Cerebellar nuclear complex (tissue), 1 donor: ENCODE results near the gene LBHD2.

Experiments used
- DNase-seq, 2 experiments: peaks; one replicate each; lab custom pipeline; 2025; lab: John Stamatoyannopoulos, UW

LBHD2 gene

DNA sequence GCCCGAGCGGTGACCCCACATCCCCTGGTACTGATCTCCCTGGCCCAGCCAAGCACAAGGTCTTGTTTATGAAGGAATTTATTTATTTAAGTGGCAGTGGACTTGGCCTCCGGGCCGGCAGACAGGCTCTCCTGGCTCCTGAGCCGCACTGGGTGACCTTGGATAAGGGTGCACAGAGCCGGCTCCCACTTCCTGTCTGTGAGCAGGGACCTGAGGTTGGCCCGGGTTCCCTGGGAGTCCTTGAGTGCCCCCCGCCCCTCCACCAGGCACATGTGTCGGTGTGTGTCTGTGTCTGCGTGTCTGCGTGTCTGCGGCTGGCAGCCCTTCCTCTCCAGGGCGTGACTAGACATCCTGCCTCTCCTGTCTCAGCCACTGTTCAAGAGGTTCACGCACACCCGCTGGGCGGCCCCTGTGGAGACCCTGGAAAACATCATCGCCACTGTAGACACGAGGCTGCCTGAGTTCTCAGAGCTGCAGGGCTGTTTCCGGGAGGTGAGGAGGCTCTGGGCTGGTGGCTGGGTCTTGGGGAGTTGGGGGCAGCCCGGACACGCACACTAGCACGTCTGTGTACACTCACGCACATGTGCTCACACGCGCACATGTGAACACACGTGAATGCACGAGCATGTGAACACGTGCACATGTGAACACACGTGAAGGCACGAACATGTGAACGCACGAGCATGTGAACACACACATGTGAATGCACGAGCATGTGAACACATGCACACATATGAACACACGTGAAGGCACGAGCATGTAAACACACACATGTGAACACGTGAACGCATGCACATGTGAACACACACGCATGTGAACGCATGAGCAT is 48.6 kb downstream of the LBHD2 start:
- no peak for DNase-seq

DNA sequence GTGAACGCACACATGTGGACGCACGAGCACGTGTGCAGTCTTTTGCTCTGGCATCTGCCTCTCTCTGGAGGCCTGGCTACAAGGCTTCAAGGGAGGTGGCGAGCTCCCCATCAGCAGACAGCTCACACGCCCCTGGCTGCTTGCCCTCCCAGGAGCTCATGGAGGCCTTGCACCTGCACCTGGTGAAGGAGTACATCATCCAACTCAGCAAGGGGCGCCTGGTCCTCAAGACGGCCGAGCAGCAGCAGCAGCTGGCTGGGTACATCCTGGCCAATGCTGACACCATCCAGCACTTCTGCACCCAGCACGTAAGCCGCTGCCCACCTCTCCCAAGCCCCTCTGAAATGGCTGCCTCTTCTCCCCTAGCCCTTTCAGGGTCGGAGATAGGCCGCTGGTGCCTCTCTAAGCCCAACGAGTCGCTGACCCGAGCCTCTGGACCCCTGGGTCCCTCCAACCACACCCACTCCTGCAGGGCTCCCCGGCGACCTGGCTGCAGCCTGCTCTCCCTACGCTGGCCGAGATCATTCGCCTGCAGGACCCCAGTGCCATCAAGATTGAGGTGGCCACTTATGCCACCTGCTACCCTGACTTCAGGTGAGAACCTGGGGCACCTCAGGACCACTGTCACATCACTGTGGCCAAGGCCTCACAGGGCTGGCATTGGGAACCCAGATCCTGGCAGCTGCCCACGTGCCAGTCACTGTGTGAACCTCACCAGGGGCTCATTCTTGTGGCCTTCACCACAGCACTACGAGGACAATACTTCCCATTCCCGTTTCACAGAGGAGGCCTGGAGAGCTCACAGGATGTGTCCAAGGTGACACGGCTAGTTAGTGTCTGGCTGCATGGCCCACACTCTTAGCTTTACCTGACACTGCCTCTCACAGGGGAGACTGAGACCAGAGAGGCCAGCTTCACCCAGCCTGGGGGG is 49.5 kb downstream of the LBHD2 start:
- no peak for DNase-seq

DNA sequence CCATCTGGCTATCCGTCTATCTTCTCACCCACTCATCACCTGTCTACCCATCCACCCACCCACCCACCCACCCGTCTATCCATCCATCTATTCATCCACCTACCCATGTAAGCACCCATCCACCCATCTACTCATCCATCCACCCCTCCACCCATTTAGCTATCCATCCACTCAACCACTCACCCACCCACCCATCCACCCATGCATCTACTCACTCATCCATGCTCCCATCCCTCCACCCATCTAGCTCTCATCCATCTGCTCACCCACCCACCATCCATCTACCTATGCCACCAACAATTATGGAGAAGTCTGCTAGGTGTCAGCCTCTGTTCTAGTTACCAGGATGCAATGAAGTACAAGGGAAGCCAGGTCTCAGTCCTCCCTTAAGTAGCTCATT is 50.4 kb downstream of the LBHD2 start:
- DNase-seq: no peak

DNA sequence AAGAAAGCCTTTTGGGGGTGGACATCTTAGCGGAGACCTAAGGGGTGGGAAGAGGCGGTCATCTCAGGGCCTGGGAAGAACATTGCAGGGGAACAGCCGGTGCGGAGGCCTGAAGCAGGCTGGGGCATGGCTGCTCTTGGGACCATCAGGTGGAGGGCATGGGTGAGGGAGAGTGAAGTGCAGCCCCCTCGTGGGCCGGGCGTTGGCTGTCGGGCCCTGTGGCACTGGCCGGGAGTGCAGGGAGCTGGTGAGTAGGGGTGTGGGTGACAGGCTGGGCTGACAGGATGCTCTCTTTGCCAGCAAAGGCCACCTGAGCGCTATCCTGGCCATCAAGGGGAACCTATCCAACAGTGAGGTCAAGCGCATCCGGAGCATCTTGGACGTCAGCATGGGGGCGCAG is 50.9 kb downstream of the LBHD2 start:
- DNase-seq: no peak

DNA sequence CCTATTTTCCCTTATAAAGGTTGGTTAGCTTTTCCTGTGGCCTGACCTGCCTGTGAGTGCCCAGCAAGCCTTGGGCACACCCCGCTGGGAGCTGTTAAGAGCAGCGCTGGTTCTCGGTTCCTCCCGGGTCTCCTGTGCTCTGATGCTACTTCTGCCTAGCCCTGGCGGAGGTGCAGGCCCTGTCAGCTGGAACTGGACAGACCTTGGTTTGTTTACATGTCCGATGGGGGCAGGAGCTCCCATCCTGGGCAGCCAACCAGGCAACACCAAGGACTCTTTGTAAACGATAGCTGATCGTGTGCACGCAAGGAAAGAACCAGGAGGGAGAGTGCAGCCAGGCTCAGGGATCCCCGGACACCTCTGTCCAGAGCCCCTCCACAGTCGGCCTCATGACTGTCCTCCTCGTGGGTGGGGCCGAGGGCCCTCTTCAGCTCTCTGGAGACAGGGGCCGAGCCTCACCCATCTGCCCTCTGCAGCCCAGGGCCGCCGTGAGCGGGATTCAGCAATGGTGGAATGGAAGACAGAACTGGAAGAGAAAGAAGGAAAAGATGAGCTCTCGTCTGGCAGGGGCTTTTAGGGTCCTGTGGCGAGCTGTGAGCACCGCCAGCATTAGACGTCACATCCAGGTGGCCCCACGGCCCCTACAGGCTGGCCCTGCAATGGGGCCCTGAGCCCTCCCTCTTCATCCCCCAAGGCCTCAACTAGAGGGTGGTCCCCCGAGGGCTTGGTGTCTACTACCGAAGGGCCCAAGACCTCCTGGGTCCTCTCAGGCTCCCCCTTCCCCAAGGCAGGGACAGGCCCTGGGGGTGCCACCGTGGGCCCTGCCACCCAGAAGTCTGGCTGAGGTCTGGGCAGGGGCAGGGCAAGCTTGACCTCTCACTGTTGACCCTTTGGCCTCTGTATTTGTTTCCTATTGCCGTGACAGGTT is 51.6 kb downstream of the LBHD2 start:
- no peak for DNase-seq

DNA sequence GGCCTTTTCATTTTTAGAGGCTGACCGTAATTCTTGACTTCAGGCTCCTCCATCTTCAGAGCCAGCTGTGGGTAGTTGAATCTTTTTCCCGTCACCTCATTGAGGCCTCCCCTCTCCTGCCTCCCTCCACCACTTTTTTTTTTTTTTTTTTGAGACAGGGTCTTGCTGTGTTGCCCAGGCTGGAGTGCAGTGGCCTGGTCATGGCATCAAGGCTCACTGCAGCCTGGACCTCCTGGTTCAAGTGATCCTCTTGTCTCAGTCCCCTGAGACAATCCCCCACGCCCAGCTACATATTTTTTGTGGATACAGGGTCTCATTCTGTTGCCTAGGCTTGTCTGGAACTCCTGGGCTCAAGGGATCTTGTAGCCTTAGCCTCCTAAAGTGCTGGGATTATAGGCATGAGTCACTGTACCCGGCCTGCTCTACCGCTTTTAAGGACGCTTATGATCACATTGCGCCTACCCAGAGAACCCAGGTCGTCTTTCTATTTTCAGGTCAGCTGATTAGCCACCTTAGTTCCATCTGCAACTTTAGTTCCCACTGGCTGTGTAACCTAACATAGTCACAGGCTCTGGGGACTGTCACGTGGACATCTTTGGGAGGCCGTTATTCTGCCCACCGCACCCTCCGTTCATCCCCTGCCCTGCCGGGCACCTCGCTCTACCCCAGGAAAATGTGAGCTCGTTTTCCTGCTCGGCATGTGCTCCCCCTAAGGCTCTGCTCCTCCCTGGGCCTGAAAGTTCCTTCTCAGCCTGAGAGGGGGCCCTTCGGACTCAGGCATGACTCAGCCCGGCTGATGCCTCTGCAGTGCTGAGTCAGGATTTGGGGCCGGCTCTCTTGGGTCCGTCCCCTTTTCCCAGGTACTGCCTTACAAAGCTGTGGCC is 52.6 kb downstream of the LBHD2 start:
- no peak for DNase-seq

DNA sequence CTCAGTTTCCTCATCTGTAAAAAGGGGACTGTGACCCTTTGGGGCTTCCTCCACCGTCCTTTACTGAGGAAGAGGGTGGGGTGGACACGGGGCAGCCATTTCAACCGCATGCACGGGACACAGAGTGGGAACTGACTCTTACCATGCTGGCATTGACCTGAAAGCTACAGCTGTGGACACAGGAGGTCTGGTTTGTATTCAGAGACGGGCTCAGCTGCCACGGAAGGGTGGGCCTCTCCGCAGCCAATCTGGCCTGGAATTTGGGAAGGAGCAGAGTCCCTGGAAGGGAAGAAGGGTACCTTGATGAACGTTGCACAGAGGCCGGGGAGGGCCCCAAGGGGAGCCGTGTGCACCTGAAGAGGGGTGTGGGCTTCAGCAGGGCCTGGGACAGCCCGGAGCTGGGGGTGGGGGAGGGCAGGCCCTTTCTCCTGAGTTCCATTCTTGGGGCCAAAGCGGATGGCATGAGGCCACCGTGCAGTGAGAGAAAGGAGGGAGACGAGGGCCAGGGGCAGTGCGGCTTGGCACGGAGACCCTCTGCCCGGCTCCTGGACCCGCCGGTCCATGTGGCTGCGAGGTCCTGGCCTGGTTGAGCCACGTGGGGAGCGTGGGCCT is 53.8 kb downstream of the LBHD2 start:
- no peak for DNase-seq

DNA sequence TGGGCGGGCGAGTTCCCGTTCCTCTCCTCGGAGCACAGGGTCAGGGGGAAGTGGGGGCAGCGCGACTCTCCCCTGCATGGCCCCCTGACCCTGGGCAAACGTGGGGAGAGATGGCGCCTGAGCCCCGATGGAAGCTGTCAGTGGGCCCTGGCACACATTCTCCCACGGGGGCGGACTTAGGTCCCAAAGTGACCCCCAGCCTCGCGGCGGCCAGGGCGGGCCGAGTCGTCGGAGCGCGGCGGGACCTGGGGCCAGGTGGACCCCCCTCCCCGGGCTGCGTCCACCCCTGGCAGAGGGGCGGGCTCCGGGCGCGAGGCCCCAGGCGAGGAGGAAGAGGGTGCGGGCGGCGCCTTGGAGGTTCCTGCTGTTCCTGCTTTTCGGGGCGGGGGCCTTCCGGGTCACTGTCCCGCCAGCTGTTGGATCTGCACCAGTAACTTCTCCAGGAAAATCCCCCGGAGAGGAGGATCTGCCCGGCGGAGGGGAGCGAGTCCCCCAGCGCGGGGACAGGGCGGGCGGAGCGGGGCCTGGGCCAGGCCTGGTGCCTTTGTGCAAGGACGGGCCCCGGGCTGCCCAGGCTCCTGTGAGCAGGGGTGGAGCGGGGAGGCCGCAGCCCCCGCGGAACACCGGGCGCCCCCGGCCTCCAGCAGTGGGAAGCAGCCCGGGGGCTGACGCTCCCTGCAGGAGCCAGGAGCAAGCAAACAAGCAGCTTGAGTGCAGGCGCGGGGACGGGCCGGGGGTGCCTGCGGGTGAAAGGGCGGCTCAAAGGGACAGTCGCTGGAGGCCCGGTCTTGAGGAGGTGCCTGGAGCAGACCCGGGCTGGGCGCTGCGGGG is 54.5 kb downstream of the LBHD2 start:
- no peak for DNase-seq

DNA sequence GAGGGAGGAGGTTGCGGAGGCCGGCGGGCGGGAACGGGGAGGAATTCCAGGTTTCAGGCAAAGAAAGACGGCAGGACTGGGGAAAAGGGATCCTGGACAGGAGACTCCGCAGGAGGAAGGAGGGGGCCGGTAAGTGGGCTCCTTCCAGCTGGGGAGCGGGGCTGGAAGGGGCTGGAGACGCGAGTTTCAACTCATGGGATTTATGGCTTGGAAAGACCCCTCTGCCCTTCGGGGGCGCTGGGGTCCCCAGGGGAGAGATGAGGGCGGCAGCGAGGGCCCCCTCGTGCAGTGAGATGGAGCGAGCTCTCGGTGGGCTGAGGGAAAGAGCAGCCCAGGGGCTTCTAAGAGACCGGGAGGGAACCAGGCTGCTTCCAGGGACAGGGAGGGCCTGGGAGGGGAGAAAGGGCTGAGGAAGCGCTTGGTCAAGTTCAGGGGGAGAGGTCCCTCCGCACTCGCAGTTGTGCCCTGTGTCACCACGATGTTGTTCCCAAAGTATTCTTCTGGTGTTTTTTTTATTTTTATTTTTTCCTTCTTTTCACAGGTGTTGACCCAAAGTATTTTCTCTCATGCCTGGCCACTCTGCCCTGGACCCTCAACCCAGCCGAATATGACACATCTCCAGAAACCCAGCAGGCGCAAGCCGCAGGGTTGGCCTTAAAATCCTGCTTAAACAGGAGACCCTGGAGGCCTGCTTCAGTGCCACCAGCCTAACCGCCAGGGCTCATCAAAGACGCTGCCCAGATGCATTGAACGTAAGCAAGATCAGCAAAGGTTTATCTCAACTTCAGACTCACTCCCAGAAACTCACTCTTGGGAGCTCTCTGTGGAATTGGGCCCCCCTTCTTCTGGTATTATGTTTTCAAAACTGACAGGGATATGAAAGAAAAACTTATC is 55.4 kb downstream of the LBHD2 start:
- no peak for DNase-seq
